GM10847 (cell line): ENCODE results near the gene BAIAP2L1.

Experiments used
- POLR2A ChIP-seq: IDR thresholded peaks from 2 replicates; pipeline ENCODE4 v1.6.1; 2011; ENCODE audit not compliant: insufficient read length; ENCODE audit errors: extremely low read depth

Gene BAIAP2L1

DNA sequence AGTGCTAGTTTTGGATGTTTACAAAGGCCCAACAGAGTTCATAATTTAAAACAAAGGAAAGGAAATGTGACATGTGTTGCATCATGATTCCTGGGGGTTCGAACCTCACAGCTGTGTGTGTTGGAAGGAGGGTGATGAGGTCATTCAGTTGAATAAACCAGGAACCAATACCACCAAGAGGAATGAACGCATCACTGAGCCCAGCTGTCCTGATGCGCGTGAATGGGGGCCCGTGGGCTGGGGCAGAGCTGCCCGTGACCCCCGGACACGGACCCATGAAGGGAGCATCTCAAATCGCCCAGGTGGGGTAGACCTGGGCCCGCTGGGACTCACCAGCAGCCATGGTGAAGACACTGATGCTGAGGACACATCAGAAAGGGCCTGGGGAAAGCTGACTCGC is 86.4 kb downstream of the BAIAP2L1 start:
- TF ChIP-seq POLR2A = no peak

DNA sequence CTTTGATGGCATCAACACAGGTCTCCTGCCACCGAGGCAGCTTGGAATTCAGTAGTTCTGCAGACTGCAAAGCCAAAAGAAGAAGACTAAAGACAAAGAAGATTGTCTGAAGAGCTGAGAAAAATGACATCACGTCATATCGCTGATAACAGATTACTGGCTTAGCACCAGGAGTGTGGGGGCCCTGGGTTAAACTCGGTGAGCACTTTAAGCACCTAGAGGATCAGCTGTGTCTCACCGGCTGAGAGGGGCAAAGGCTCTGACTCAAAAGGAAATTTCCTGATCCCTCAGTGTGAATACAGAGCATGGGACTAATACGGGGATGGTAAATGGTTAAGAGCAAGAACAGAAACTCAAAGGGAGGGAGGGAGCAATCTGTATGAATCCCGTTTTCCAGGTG is 88.7 kb downstream of the BAIAP2L1 start:
- TF ChIP-seq POLR2A = no peak

DNA sequence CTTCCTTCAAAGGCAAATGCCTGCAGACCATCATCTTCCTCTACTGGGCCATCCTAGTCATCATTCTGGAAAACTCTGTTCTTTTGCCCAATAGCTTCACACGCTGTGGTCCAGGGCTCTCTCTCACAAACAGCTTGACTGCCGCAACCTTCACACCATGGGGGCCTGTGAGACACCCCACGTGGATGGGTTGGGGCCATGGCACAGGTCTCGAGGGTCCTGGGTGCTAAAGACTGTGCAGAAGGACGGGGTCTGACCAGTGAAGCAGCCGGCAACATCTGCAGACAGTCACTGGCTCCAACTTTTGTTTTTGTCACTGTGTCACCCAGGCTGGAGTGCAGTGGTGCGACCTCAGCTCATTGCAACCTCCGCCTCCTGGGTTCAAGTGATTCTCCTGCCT is 91.3 kb downstream of the BAIAP2L1 start:
- TF ChIP-seq POLR2A = no peak

DNA sequence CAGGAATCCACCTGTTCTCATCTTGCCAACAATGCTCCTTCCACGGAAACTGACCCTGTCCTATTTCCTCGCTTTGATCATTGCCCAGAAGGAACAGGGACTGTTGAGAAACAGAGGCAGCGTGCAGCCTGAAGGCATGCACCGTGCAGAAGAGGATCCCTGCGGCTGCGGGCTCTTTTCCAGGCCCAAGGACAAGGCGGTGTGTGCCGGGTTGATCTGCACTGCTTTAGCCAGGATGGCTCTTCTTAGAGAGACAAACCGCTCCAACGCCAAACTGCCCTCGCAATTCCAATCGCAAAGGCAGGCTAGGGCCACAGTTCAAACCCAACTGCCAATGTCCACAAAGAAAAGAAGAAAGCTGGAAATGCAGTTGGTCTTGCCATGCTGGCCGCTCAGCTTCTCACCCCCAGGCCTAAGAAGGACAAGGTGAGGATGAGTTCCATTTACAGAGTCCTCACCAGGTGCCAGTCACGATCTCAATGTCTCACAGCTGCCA is 92.9 kb downstream of the BAIAP2L1 start:
- no peak for TF ChIP-seq POLR2A

DNA sequence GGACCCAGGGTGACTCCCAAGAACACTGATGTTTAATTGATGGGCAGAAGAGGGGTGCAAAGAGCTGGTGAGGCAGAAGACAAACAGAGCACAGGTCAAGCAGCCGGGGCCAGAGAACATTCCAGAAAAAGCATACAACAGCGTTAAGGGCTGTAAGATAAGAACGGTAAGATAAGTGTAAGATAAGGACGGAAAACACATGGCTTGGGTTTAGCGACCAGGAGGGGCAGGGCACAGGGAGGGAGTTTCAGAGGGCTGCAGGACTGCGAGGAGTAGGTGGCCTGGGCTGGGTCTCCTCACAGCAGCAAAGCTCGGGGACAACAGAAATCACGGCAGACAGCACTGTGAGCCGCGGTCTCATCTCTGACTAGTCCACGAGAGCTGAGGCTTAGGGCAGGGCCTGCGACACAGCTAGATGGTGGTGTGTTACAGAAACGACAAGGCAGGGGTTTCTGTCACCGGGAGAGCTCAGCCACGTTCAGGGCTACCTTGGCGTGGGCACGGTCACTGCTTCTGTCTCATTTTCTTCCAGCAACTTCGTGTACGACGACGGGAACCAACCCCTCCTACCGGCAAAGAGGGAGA is 94.8 kb downstream of the BAIAP2L1 start:
- TF ChIP-seq POLR2A = no peak

DNA sequence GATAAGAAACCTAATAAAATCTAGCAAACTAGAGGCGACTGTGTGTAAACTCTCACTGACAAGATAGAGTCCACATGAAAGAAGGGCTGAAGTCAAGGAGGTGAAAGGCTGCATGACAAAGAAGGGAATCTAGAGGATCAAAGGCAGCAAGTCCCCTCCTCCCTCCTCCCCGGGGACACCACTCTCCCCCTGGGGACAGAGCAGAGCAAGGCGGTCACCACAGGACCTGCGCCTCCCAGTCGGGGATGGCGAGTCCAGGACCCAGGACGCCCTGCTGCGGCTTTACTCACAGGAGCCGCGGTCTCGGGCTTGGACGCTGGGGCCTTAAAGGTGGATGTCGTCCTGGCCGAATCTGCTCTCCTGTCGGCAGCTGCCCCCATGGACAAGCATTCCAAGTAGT is 97.0 kb downstream of the BAIAP2L1 start:
- no peak for TF ChIP-seq POLR2A

DNA sequence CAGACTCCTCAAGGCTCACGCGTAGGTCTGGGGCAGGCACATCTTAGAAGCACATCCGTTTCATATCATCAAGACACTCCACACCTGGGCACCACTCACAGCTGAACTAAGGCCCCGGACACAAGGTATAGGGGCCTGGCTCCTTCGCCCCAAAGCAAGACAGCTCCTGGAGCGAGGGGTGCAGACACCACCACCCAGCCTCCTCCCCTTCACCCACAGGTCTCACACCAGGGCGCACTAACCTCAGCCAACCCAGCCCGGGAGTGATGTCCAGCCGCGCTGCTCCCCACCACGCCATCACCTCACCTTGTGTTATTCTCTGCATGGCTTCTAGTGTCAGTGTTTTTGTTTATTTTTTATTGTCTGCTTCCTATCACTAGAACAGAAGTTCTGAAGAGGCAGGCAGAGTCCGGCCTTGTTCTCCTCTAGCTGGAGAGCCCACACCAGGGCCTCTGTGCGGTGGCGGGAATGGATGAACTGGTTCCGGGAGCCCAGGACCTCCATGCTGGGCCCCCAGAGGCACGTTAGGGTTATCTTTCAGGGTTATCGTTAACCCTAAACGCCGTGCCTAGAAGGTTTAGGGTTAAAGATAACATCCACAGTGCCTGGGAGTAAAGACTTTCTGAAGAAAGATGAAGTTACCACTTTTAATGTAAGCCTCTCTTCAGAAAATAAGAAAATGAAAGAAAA is 97.6 kb downstream of the BAIAP2L1 start:
- no peak for TF ChIP-seq POLR2A

DNA sequence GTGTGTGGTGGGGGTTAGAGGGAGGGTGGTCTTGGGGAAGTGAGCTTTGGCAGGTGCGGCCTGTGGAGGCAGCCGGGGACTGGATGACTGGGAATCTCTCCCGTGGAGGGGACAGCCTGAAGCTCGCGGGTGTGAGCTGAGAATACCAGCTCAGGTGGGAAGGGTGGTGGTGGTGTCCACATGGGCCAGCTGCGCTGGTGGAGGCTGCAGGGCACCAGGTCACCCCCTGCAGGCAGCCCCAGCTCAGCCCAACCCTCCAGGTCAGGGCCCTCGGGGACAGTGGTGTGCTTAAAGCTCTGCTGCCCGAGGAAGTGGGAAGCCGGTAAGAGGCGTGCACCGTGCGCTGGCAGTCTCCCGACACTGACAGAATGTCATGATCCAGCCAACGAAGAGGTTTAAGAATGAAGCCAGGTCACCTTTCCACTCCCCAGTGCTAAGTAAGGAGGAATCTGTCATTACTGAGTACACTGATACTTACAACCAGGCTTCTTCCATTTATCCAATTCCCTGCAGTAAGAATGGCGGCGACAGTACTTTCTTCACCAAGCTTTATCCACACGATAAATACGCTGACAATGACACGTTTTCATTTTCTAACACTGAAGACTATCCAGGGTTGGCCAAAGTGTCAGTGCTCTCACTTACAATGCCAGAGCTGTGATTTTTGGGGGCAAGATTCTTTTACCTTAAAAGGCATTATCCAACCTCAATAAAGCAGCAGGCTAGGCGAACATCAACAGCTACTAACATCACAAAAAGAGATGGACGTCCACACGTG is 99.0 kb downstream of the BAIAP2L1 start:
- TF ChIP-seq POLR2A = no peak

DNA sequence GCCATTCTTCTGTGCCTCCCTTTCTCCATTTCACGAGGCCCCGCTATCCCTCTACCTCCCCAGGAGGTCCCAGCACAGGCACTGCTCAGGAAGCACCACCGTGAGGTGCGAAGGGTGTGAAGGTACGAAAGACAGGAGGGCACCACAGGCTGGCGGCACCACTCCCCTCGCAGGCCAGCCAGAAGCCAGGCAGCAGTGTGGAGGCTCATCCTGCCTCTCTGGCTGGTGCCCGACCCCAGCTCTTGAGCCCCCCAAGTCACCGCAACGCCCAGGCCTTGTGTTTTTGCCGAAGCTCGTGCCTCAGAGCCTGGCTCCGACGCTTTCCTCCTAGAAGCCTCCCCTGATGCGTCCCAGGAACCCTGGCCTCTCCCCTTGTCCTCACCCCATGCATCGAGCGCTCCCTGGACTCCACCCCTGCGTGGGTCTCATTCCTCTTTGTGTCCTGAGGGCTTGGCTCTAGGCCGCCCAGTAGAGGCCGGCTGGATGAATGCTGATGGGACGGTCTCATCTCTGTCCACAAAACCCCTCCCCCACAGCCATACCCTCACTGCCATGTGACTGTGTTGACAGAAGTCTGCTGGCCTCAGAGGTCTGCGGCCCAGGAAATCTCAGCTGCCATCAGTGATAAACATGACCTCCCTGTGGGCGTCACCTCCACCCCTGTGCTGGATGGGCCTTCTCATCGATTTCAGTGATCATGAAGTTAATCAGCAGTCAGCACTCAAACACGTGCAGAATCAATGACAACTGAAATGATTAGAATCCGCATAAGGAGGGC is 100.1 kb downstream of the BAIAP2L1 start:
- no peak for TF ChIP-seq POLR2A

DNA sequence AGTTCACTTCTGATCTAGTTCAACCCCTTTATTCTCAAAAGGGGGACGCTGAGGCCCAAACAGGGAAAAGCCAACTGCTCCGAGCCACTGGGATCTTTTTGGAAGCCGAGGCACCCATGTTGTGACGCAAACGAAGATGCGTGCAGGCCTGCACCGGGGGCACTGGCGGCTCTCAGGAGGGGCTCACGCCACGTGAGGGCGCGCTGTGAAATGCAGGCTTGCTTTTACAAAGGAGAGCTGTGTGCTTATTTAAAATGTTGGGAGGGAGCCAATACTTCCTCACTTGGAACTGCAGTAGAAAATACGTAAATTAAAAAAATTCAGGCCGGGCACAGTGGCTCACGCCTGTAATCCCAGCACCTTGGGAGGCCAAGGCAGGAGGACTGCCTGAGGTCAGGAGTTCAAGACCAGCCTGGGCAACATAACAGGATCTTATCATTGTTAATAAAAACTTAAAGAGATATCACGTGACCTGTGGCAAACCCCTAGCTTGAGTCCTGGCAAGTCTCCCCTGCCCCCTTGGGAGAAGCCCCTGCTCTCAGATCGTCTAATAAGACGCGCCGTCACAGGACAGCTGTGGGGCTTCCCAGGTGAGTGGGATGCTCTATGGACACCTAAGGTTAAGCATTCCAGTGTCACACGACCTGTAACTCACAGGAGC is 103.1 kb downstream of the BAIAP2L1 start:
- no peak for TF ChIP-seq POLR2A

DNA sequence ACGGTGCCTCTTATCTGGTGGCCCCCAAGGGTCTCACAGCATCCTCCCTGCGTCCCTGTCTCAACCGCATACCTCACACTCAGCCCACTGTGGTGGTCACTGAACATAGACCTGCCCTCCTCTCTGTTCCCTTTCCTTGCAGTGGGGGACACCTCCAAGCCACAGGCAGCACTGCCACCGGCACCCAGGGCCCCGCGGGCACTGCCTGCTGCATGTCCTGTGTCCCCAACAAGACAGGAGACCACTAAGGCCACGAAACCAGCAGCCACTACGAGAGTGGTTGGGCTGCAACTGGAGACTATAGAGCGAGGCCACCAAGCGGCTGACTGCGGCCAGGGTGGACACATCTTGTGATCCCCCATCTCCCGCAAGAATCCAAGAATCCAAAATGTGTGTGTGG is 104.1 kb downstream of the BAIAP2L1 start:
- TF ChIP-seq POLR2A = no peak

DNA sequence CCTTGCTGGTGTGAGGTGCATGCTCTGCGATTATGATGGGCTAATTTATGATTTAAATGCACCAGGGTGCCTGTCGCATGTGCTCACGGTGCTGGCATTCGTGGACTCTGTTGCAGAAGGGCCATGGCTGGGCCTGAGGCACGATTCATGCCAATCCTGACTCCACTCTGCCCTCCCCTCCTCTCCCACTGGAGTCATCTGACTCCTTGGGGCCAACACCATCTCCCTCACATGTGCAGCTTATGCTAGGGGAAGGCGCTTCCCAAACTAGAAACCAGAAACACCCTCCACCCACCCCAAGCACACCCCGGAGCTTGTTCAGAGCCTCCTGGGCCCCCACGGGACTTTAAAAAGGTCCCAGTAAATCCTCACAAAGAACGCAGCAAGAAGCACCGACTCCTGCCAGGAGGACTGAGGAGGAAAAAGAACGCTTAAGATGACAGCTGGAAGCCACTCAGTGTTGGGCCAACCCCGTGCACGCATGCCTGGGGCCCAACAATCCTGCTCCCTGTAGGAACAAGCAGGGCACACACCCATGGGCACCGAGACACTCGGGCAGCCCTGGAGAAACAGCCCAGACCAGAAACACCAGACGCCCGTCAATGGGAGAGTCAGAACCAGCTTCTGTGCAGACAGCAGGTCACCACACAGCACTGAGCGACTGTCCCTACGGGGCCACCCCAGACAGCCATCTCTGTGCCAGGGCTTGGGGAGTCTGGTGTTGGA is 105.3 kb downstream of the BAIAP2L1 start:
- no peak for TF ChIP-seq POLR2A

DNA sequence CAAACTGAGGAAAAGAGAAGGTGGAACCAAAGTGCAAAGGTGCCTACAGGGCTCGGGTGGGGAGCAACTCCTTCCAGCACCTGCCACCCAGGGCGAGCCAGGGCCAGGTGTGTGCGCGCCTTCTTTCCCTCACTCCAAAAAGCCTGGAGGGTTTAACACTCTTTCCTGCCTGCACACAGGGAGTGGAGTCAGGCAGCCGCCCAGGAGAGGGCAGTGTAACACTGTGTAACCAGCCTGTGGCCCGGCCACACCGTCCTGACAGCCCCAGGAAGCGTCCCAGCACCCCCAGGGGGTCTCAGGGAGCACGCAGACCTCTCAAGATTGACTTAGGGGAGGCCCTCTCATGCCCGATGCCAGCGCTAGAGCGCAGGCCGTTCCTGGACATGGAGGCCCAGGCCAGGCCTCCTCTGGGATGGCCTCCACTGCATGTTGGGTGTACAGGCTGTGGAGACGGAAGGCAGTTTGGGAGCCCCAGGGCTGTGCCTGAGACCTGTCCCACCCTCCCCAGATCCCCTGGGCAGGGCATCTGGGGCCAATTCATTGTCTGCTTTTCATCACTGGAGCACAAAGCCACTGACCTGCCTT is 106.0 kb downstream of the BAIAP2L1 start:
- TF ChIP-seq POLR2A = no peak

DNA sequence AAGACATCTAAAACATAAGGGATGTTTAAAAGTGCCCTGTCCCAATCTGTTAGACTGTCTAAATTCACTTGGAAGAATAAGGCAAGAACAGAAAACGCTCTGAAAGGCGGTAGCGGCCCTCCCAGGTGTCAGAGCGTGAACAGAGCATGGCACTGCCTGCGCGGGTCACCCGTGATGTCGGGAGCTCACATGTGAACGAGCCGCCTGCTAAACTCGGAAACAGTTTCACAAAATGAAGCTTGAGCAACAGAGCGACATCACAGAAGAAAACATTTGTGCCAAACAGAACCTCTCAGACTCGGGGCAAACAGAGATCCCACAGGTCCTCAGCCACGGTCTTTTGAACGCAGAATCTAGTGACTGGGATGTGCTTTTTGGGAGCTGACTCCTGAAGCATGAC is 106.6 kb downstream of the BAIAP2L1 start:
- no peak for TF ChIP-seq POLR2A
